ENCODE results near the gene DSG2. TPM values are rescaled to one million over a fixed set of nuclear protein-coding genes. Genes with fewer than 3 reads are reported as not detected.

Gene DSG2
- total and polyA plus RNA-seq, 10 donors, result 0.06 to 0.79 (median 0.20) TPM; not detected in 1

GRCh38 chr18:31549416-31549815, 51.4 kb downstream of the DSG2 start:
- Histone ChIP-seq H3K9me3 (no peaks in the 10 kb centered on the region), H3K4me3 (no peak overlapping the region), H3K27me3 (replicated peaks in 1 of 7) (peaks cover 0 to 5% (median 0%) of the 10 kb centered on the region in 7 donors), H3K4me1 (no peaks in the 10 kb centered on the region), H3K36me3 (no peaks in the 10 kb centered on the region), H3K27ac (no peak overlapping the region)
- WGBS, 5 donors, result 80 to 94% (median 89%) methylated on average over 4 of the region's 4 CpGs
- no peak for DNase-seq
- no peak for TF ChIP-seq POLR2A (IDR thresholded peaks at IDR 0.05)
- TF ChIP-seq, protein P1, sequence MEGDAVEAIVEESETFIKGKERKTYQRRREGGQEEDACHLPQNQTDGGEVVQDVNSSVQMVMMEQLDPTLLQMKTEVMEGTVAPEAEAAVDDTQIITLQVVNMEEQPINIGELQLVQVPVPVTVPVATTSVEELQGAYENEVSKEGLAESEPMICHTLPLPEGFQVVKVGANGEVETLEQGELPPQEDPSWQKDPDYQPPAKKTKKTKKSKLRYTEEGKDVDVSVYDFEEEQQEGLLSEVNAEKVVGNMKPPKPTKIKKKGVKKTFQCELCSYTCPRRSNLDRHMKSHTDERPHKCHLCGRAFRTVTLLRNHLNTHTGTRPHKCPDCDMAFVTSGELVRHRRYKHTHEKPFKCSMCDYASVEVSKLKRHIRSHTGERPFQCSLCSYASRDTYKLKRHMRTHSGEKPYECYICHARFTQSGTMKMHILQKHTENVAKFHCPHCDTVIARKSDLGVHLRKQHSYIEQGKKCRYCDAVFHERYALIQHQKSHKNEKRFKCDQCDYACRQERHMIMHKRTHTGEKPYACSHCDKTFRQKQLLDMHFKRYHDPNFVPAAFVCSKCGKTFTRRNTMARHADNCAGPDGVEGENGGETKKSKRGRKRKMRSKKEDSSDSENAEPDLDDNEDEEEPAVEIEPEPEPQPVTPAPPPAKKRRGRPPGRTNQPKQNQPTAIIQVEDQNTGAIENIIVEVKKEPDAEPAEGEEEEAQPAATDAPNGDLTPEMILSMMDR (IDR thresholded peaks at IDR 0.05 in 8 of 11, conservative IDR thresholded peaks at IDR 0.05 in 3 of 11), result no peak
- no peak for TF ChIP-seq POLR2AphosphoS5 (IDR thresholded peaks at IDR 0.05)
- intact Hi-C loops (cut with DNase I; ENCODE audit: low total_unique reads), result no loop called here

GRCh38 chr18:31551883-31552282, 53.9 kb downstream of the DSG2 start:
- no peaks in the 10 kb centered on the region for H3K36me3 ChIP-seq
- intact Hi-C loops (cut with DNase I; ENCODE audit: low total_unique reads), result loop anchor here (5.0 to 10.0 kb wide), 2 partner anchors 265 to 423 kb away; no protein-coding TSS in a partner anchor
- DNase-seq, result no peak
- no peak overlapping the region for H3K27ac ChIP-seq
- 80 to 98% (median 94%) methylated on average over 3 of the region's 3 CpGs for WGBS, 5 donors
- H3K9me3 ChIP-seq, result no peaks in the 10 kb centered on the region
- peaks cover 0 to 8% (median 0%) of the 10 kb centered on the region in 7 donors for H3K27me3 ChIP-seq (replicated peaks in 1 of 7)
- no peak for TF ChIP-seq POLR2AphosphoS5 (IDR thresholded peaks at IDR 0.05)
- TF ChIP-seq, protein P1 (IDR thresholded peaks at IDR 0.05 in 8 of 11, conservative IDR thresholded peaks at IDR 0.05 in 3 of 11), result no peak
- no peak for TF ChIP-seq POLR2A (IDR thresholded peaks at IDR 0.05)
- H3K4me3 ChIP-seq, result no peak overlapping the region
- H3K4me1 ChIP-seq, result no peaks in the 10 kb centered on the region

DNA sequence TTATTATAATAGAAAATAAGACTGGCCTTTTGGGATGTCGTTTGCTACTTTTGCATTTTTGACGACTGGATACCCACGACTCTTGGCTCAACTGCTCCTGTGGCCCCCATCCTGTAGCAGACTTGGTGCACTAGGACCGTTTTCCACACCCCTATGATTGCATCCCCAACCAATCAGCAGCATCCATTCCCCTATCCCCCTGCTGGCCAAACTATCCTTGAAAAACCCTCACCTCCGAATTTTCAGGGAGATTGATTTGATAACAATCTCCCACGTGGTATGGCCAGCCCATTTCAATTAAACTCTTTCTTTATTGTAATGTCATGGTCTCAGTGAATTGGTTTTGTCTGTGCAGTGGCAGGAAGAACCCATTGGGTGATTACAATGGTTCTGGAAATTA, 55.8 kb downstream of the DSG2 start:
- intact Hi-C loops (cut with DNase I; ENCODE audit: low total_unique reads), result loop anchor here (2.0 to 10.0 kb wide), 3 partner anchors 169 to 421 kb away; no protein-coding TSS in a partner anchor
- 30 to 51% (median 36%) methylated on average over 6 of the region's 6 CpGs for WGBS, 5 donors
- H3K36me3 ChIP-seq, result no peaks in the 10 kb centered on the region
- no peaks in the 10 kb centered on the region for H3K9me3 ChIP-seq
- DNase-seq, result no peak
- TF ChIP-seq, protein P1 (IDR thresholded peaks at IDR 0.05 in 8 of 11, conservative IDR thresholded peaks at IDR 0.05 in 3 of 11), result no peak
- TF ChIP-seq POLR2A (IDR thresholded peaks at IDR 0.05), result no peak
- TF ChIP-seq POLR2AphosphoS5 (IDR thresholded peaks at IDR 0.05), result no peak
- no peaks in the 10 kb centered on the region for H3K4me1 ChIP-seq
- peaks cover 0 to 8% (median 0%) of the 10 kb centered on the region in 7 donors for H3K27me3 ChIP-seq (replicated peaks in 1 of 7)
- no peak overlapping the region for H3K4me3 ChIP-seq
- no peak overlapping the region for H3K27ac ChIP-seq

DNA sequence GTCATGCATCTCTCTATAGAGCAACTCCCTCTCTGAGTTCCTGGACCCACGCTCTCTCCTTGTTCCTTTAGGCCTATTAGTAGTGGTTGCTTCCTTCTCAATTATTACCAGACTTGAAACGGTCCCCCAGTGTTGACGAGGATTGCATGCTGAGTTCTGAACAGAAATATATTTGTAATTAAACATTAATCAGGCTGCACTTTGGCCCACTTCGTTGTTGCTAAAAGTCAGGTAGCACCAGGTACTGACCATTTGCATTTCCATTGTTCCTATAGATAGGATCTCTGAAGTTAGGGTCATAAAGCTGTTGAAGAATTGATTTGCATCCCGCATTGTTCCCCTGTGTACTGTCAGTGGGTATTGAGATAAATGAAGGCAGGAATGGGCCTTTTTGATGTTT, 56.8 kb downstream of the DSG2 start:
- no peak for TF ChIP-seq POLR2A (IDR thresholded peaks at IDR 0.05)
- TF ChIP-seq, protein P1 (IDR thresholded peaks at IDR 0.05 in 8 of 11, conservative IDR thresholded peaks at IDR 0.05 in 3 of 11), result no peak
- TF ChIP-seq POLR2AphosphoS5 (IDR thresholded peaks at IDR 0.05), result no peak
- intact Hi-C loops (cut with DNase I; ENCODE audit: low total_unique reads), result loop anchor here (2.0 to 10.0 kb wide), 3 partner anchors 168 to 420 kb away; no protein-coding TSS in a partner anchor
- no peak overlapping the region for H3K27ac ChIP-seq
- DNase-seq, result no peak
- whole genome bisulfite sequencing, 5 donors, result 72 to 86% (median 79%) methylated on average over 5 of the region's 5 CpGs
- no peaks in the 10 kb centered on the region for H3K9me3 ChIP-seq
- H3K4me1 ChIP-seq, result no peaks in the 10 kb centered on the region
- H3K27me3 ChIP-seq (replicated peaks in 1 of 7), result peaks cover 0 to 8% (median 0%) of the 10 kb centered on the region in 7 donors
- no peaks in the 10 kb centered on the region for H3K36me3 ChIP-seq
- no peak overlapping the region for H3K4me3 ChIP-seq
